GM11168 (cell line): Measurements from ENCODE around the gene GDF7.

Experiments
- in situ Hi-C: fragments of 300-500 bp; cut with MboI; formaldehyde crosslinking; loops from one replicate; pipeline ENCODE4 v1.12.0; 2022; ENCODE audit warnings: low sequenced_read_pairs; ENCODE audit not compliant: unreplicated experiment

GDF7 gene

DNA sequence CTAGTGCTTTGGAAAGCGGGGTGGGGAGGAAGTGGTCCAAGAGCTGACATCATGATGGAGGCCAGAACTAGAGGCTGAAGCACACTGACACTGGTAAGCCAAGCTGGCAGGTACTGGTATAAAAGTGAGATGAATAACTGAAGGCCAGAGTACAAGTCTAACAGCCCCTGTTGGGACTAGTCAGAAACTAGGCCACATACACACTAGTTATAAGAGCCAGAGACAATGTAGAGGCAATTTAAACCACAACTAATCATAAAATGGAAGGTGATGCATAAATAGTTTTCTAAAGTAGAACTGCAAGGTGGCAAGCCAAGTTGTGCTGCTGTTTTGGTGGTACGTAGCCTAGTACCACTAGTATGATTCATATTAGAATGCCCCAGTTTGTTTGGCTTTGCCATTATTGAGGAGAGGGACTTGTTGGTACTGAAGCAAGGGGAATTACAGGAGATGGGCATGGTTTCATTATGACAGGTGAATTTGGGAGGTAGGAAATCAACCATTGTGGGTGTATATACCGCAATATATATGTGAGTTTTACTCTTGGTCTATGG, 57.6 kb downstream of the GDF7 start:
- in situ Hi-C loops, result no loop called here

DNA sequence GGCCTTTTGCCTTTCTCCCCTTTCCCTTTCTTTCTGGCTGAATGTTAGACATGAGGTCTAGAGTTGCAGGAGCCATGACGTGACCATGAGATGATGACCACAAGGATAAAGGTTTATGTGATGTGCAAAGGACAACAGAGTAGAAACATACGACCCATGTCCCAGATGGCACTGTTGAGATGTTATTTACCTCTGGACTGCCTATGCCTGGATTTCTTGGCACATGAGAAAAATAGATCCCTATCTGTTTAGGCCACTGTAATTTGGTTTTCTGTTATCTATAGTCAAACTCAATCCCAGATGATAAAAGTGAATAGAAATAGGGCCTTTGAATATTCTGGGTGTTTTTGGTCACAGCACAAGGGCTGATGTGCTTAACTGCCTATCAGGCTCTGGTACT, 58.8 kb downstream of the GDF7 start:
- in situ Hi-C loops, result no loop called here

DNA sequence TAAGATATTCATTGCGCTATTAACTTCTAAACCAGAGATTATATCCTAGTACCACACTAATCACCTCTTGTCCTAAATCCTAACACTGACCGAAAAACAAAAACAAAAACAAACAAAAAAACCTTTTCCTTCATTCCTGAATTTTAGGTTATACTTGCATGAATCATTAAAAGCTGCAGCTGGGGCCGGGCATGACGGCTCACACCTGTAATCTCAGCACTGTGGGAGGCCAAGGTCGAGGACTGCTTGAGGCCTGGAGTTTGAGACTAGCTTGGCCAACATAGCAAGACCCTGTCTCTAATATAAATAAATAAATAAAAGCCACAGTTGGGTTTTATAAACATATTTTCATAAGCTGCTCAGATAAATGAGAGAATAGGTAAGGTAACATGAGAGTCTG, 60.0 kb downstream of the GDF7 start:
- in situ Hi-C loops, result no loop called here

DNA sequence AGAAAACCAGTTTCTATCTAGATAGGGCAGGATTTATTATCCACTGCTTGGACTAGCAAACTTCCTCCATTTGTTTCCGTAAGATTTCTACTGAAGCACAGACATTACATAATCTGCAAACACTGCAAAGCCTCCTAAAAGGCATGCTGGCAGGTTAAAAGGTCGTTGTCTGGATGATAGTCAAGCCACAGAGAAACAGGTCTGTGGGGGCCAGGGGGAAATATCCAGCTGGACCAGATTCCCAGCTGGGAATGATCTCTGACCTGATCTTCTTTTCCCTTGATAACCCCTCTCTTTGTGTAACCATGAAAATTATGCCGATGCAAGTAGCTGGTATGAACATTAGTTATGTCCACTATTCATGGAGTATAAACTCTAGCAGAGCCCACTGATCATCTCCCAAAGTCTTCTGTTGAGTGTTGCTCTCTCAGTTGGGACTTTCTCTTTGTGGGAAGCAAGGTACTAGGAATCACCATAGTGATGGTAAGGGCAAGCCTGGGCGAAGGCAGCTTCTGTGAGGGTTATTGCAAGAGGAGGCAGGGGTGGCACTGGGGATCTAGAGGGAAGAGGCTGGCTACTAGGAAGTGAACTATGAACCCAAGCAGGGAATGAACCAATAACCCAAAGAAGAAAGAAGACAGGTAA, 61.3 kb downstream of the GDF7 start:
- in situ Hi-C loops, result no loop called here
